Motor neuron (in vitro differentiated cells): Measurements from ENCODE around the gene RGL4. TPM values are rescaled to one million over a fixed set of nuclear protein-coding genes. Genes with fewer than 3 reads are reported as not detected.
"Not testable (repeated sequence)": the region's sequence is repeated elsewhere in the genome, so short reads cannot be mapped to it uniquely, and the experiment has no call there.

Source experiments
- ATAC-seq, 8 experiments: fragments of 200-7000 bp; cut with Tn5 transposase; replicated peaks in 6 of 8; 2 replicates each; pipeline ENCODE4 v1.8.0; 2021; ENCODE audit warnings: mild to moderate bottlenecking in 8 of 8, moderate library complexity in 8 of 8
- H3K27ac ChIP-seq, 2 donors: fragments of 250-450 bp; sonication (Bioruptor Pico); 2 replicates each; pipeline ENCODE4 v1.9.0; 2021; ENCODE audit warnings: antibody characterized with exemption in 2 of 2, mild to moderate bottlenecking in 2 of 2, moderate library complexity in 1 of 2
- H3K4me1 ChIP-seq, 2 donors: fragments of 250-450 bp; sonication (Bioruptor Pico); replicated peaks in 1 of 2; 2 replicates each; pipeline ENCODE4 v1.6.1; 2021; ENCODE audit warnings: antibody characterized with exemption in 2 of 2, mild to moderate bottlenecking in 2 of 2, moderate library complexity in 1 of 2
- H3K4me3 ChIP-seq, 5 donors: fragments of 250-450 bp; sonication (Bioruptor Pico); 2 replicates each; pipeline ENCODE4 v1.9.0; 2021; ENCODE audit warnings: antibody characterized with exemption in 5 of 5, mild to moderate bottlenecking in 5 of 5, moderate library complexity in 4 of 5
- WGBS, 10 experiments: fragments of 450-650 bp; shearing (Covaris generic); methylation state at CpG; one replicate each; pipeline ENCODE4 v1.0.0; 2022; 5-methylcytosine and 5-hydroxymethylcytosine counted together
- in situ Hi-C, 9 experiments: fragments of 400-800 bp; cut with MboI; loops; one replicate each; pipeline ENCODE4 v1.15.0; 2021; ENCODE audit warnings: low sequenced_read_pairs in 9 of 9, low pct_unique_long_range_greater_than_20kb in 2 of 9; ENCODE audit not compliant: unreplicated experiment in 9 of 9
- total RNA-seq, 8 experiments: library from RNA; unstranded; fragments of 300-600 nt; gene quantifications; 2 replicates each; pipeline versions ENCODE4 v1.2.3 to v1.2.4, GENCODE V29; 2022

The RGL4 gene
- total RNA-seq, 8 experiments from 2014 or later: 0.33 to 2.1 (median 0.43) TPM

GRCh38 chr22:23714596-23715578 is 24.1 kb downstream of the RGL4 start:
- Histone ChIP-seq H3K27ac (no peak overlapping the region), H3K4me1 (peaks cover 5 to 11% of the 10 kb centered on the region in 2 donors), H3K4me3 (no peak overlapping the region)
- ATAC-seq: no peak
- in situ Hi-C loops: no loop called here
- WGBS, 10 experiments: 86 to 100% methylated on average over 1 to 6 of the region's 23 CpGs; no CpG with 5 or more reads in 8 of the 10 experiments

GRCh38 chr22:23715806-23716375 is 25.1 kb downstream of the RGL4 start:
- ATAC-seq: no peak

DNA sequence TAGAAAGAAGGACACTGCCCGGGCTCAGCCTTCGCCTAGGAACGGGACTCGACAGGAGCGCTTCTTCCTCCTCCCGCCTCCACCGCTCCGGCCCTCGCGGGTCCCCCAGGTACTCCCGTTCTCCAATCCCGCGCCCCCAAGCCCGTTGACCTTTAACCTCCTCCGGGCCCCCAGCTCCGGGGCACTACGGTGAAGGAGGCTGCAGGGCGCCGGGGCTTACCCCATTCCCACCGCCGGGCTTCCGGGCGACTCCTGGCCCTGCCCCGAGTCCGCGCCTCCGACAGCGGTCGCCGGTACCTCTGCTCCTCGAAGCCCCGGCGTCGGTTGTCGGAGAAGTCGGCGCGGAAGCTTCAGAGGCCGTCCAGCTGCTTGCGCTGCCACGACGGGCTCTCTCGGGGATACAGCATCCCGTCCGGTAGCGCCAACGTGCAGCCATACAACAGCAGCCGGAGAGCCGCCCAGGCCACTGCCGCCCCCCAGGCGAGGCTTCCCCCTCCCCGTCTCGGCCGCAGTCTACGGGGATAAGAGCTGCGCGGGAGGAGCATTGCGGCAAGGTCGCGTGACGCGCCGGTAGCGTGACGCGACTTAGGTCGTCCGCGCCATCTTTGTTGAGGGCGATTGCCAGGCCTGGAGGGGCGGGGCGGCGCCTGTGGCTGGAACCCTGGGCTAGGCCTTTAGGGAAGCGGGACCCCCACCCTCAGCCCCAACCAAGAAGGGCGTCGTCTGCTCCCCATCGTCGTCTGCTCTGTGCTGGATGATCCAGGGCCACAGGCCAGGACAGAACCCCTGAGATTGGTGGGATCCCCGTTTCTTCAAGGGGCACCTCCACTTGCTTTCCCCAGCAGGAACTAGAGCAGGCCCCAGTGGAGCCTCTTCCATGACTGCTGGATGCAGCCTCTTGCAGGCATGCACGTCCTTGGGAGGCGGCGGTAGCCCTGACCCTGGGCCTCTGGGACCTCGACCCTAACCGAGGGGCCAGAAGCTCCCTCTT is 26.3 kb downstream of the RGL4 start:
- 0 to 73% (median 0%) methylated on average over 1 to 11 of the region's 84 CpGs; no CpG with 5 or more reads in 5 of the 10 experiments for WGBS, 10 experiments
- in situ Hi-C loops: no loop called here
- peak overlapping the region; percentile 54 to 78 for H3K27ac ChIP-seq
- peaks cover 7 to 13% of the 10 kb centered on the region in 2 donors for H3K4me1 ChIP-seq
- peak overlapping the region; percentile 53 to 85 (median 65) for H3K4me3 ChIP-seq
- peak; percentile 93 to 97 (median 94) for ATAC-seq

More at GRCh38 chr22:23715806-23716375, 25.1 kb downstream of the RGL4 start:
- WGBS, 10 experiments: 9 to 100% (median 88%) methylated on average over 1 to 12 of the region's 18 CpGs
- Histone ChIP-seq H3K4me3 (peak overlapping the region in 3 of 5 donors; percentile 53 to 65 (median 61)), H3K27ac (no peak overlapping the region), H3K4me1 (peaks cover 5 to 11% of the 10 kb centered on the region in 2 donors)
- in situ Hi-C loops: no loop called here

DNA sequence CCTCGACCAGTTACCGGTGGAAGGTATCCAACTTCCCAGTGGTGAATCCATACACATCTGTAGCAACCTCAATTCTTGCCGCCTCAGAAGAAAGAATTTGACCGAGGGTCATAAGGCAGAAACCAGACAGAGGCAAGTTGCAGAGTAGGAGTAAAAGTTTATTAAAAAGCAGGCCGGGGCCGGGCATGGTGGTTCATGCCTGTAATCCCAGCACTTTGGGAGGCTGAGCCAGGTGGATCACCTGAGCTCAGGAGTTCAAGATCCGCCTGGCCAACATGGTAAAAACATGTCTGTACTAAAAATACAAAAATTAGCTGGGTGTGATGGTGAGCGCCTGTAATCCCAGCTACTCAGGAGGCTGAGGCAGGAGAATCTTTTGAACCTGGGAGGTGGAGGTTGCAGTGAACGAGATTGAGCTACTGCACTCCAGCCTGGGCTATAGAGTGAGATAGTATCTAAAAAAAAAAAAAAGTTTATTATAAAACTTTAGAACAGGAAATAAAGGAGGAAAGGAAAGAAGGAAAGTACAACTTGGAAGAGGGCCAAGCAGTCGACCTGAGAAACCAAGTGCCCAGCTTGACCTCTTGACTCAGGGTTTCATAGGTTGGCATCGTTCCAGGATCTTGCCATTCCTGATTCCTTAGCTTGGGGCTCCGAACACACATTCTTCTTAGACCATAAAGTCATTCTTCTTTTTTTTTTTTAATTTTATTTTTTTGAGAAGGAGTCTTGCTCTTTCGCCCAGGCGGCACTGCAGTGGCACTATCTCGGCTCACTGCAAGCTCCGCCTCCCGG is 27.8 kb downstream of the RGL4 start:
- in situ Hi-C loops: no loop called here
- H3K4me1 ChIP-seq: peaks cover 12 to 16% of the 10 kb centered on the region in 2 donors
- 43 to 100% (median 87%) methylated on average over 3 to 16 of the region's 17 CpGs for WGBS, 10 experiments
- no peak for ATAC-seq
- no peak overlapping the region for H3K4me3 ChIP-seq
- no peak overlapping the region for H3K27ac ChIP-seq

DNA sequence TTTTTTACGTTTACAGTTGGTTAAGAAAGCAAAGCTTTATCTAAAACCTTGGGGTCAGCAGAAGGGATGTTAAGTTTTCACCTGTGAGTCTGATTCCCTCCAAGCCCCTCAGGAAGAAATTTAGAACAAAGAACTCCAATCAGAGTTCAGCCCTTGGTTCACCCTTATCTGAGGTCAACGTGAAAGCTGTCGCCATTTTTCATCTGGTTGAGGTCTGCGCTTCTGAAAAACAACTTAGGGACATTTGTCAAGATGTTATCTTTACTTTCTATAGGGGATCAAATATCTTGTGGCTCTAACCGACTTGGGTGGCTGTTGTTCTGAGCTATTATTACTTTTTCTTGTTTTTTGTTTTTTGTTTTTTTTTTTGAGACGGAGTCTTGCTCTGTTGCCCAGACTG is 30.0 kb downstream of the RGL4 start:
- ATAC-seq: no peak
- Histone ChIP-seq H3K27ac (no peak overlapping the region), H3K4me1 (peaks cover 12 to 16% of the 10 kb centered on the region in 2 donors), H3K4me3 (no peak overlapping the region)
- in situ Hi-C loops: no loop called here
- 25 to 98% (median 84%) methylated on average over 2 to 6 of the region's 6 CpGs; no CpG with 5 or more reads in 1 of the 10 experiments for WGBS, 10 experiments

- peak in 4 of 8 experiments; percentile 35 to 69 (median 60) for ATAC-seq
- Histone ChIP-seq H3K4me1 (peaks cover 9 to 10% of the 10 kb centered on the region in 2 donors), H3K4me3 (no peak overlapping the region), H3K27ac (no peak overlapping the region)
- 0 to 67% (median 49%) methylated on average over 1 to 3 of the region's 4 CpGs; no CpG with 5 or more reads in 4 of the 10 experiments for WGBS, 10 experiments
- in situ Hi-C loops: no loop called here
Measured at GRCh38 chr22:23722160-23722559, 31.3 kb downstream of the RGL4 start.

GRCh38 chr22:23722724-23723123 is 31.9 kb downstream of the RGL4 start:
- H3K4me1 ChIP-seq: peaks cover 5 to 6% of the 10 kb centered on the region in 2 donors
- WGBS, 10 experiments: 33 to 100% (median 90%) methylated on average over 1 to 2 of the region's 2 CpGs; no CpG with 5 or more reads in 3 of the 10 experiments
- no peak overlapping the region for H3K27ac ChIP-seq
- no peak overlapping the region for H3K4me3 ChIP-seq
- no peak for ATAC-seq
- in situ Hi-C loops: no loop called here

GRCh38 chr22:23728108-23728507 is 37.3 kb downstream of the RGL4 start:
- ATAC-seq, H3K4me1 ChIP-seq, H3K27ac ChIP-seq, in situ Hi-C loops, H3K4me3 ChIP-seq: not testable (repeated sequence)
- 21 to 100% (median 58%) methylated on average over 1 to 4 of the region's 4 CpGs; no CpG with 5 or more reads in 4 of the 10 experiments for WGBS, 10 experiments

DNA sequence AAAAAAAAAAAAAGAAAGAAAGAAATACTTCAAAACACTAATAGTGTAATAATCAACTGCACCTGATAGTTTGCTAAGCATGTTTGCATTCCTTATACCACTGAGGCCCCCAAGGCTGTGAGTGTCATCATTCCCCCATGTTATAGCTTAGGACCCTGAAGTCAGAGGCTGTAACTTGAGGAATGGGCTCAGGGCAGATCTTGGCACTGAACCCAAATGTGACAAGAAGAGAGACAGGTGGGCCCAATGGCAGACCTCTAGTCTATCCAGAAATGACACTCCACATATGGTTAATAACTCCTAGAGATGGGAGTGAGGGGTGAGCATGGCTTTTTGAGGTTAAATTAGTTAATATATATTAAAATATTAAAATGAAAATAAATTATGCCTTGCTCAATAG is 46.9 kb downstream of the RGL4 start:
- ATAC-seq: no peak
- in situ Hi-C loops: no loop called here
- Histone ChIP-seq H3K4me3 (no peak overlapping the region), H3K27ac (no peak overlapping the region), H3K4me1 (no peaks in the 10 kb centered on the region)

GRCh38 chr22:23742505-23743264 is 51.9 kb downstream of the RGL4 start:
- 40 to 100% (median 80%) methylated on average over 1 to 4 of the region's 7 CpGs; no CpG with 5 or more reads in 3 of the 10 experiments for WGBS, 10 experiments
- Histone ChIP-seq H3K4me1 (no peaks in the 10 kb centered on the region), H3K27ac (no peak overlapping the region), H3K4me3 (no peak overlapping the region)
- in situ Hi-C loops: no loop called here
- peak in 5 of 8 experiments; percentile 14 to 97 (median 64) for ATAC-seq

DNA sequence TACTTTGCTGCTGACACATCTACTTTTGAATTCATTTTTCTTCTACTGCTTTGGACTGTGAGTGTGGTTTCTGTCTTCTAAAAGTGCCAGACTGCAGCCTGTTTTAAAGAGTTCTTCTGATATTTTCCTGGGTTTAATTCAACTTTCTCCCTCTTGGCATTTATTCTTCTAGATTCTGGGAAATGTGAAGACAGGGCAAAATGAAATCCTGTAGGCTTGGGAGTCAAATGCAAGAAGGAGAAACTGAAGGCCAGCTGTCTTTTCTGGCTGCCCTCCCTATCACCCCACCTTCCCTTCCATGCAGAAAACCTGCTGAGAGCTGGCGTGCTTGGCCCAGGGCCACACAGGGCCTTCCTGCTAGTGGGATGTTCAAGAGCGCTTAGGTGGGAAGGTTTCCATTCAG is 52.5 kb downstream of the RGL4 start:
- peak in 3 of 8 experiments; percentile 40 to 67 (median 50) for ATAC-seq
- Histone ChIP-seq H3K4me1 (no peaks in the 10 kb centered on the region), H3K27ac (no peak overlapping the region), H3K4me3 (no peak overlapping the region)
- in situ Hi-C loops: no loop called here
- WGBS, 10 experiments: 20 to 100% (median 57%) methylated on average over 1 to 2 of the region's 2 CpGs; no CpG with 5 or more reads in 5 of the 10 experiments
